Astrocyte (in vitro differentiated cells and primary cell): ENCODE results near the gene POU6F1. TPM values are rescaled to one million over a fixed set of nuclear protein-coding genes. Genes with fewer than 3 reads are reported as not detected.
A peak's percentile ranks its signal among the peaks of the same experiment; 100 is the strongest.

Source experiments
- DNase-seq: peaks from one replicate; pipeline ENCODE4 v3.0.0-alpha.2; 2010; ENCODE audit warnings: low read depth
- FAIRE-seq: peaks from 2 replicates; lab custom pipeline; 2011; peaks lifted over from hg19 to GRCh38; lab: Jason Lieb, UNC
- H2AFZ ChIP-seq: 2 replicates; pipeline ENCODE4 v1.6.0; 2012; ENCODE audit warnings: low read depth, low read length, inconsistent platforms
- H3K27ac ChIP-seq: 2 replicates; pipeline ENCODE4 v1.5.1; 2011; ENCODE audit warnings: low read depth, low read length, inconsistent platforms
- H3K27me3 ChIP-seq: 2 replicates; pipeline ENCODE4 v1.6.0; 2011; ENCODE audit warnings: low read length, inconsistent platforms; ENCODE audit not compliant: insufficient read depth
- H3K36me3 ChIP-seq: 2 replicates; pipeline ENCODE4 v1.5.1; 2011; ENCODE audit warnings: low read length, inconsistent platforms; ENCODE audit not compliant: insufficient read depth
- H3K4me1 ChIP-seq: 2 replicates; pipeline ENCODE4 v1.5.1; 2011; ENCODE audit warnings: low read length, inconsistent platforms; ENCODE audit not compliant: insufficient read depth
- H3K4me2 ChIP-seq: 2 replicates; pipeline ENCODE4 v1.6.0; 2012; ENCODE audit warnings: low read length, inconsistent platforms
- H3K4me3 ChIP-seq: 2 replicates; pipeline ENCODE4 v1.5.1; 2011; ENCODE audit warnings: low read depth, mild to moderate bottlenecking, low read length, inconsistent platforms; ENCODE audit not compliant: insufficient read depth
- H3K79me2 ChIP-seq: 2 replicates; pipeline ENCODE4 v1.6.0; 2012; ENCODE audit warnings: mild to moderate bottlenecking, low read length, inconsistent platforms; ENCODE audit not compliant: insufficient read depth
- H3K9ac ChIP-seq: 2 replicates; pipeline ENCODE4 v1.6.0; 2012; ENCODE audit warnings: mild to moderate bottlenecking, low read length, inconsistent platforms
- H3K9me3 ChIP-seq: 2 replicates; pipeline ENCODE4 v1.5.1; 2012; ENCODE audit warnings: low read depth, mild to moderate bottlenecking, low read length, inconsistent platforms; ENCODE audit not compliant: insufficient read depth
- H4K20me1 ChIP-seq: 2 replicates; pipeline ENCODE4 v1.6.0; 2012; ENCODE audit warnings: low read length, inconsistent platforms; ENCODE audit not compliant: insufficient read depth
- H3K27ac Mint-ChIP-seq: one replicate; pipeline ENCODE4 v1.8.0; 2021; ENCODE audit warnings: mild to moderate bottlenecking, mixed read lengths; ENCODE audit not compliant: unreplicated experiment
- H3K27me3 Mint-ChIP-seq: one replicate; pipeline ENCODE4 v1.8.0; 2021; ENCODE audit warnings: low read depth, mixed read lengths; ENCODE audit not compliant: unreplicated experiment
- H3K36me3 Mint-ChIP-seq: one replicate; pipeline ENCODE4 v1.8.0; 2021; ENCODE audit warnings: low read depth, mixed read lengths; ENCODE audit not compliant: unreplicated experiment
- H3K4me1 Mint-ChIP-seq: one replicate; pipeline ENCODE4 v1.8.0; 2021; ENCODE audit warnings: low read depth, mixed read lengths; ENCODE audit not compliant: unreplicated experiment
- H3K4me3 Mint-ChIP-seq: one replicate; pipeline ENCODE4 v1.8.0; 2021; ENCODE audit warnings: mild to moderate bottlenecking, moderate library complexity, mixed read lengths; ENCODE audit not compliant: unreplicated experiment
- H3K9me3 Mint-ChIP-seq: one replicate; pipeline ENCODE4 v1.8.0; 2021; ENCODE audit warnings: mild to moderate bottlenecking, mixed read lengths; ENCODE audit not compliant: unreplicated experiment
- CTCF ChIP-seq: IDR thresholded peaks from 2 replicates; pipeline ENCODE4 v1.5.1; 2011; ENCODE audit warnings: low read depth, mild to moderate bottlenecking, inconsistent platforms, low read length, moderate library complexity; ENCODE audit not compliant: insufficient read depth
- EZH2 ChIP-seq: IDR thresholded peaks from 2 replicates; pipeline ENCODE4 v1.6.1; 2012; ENCODE audit warnings: mild to moderate bottlenecking, low read length, inconsistent platforms; ENCODE audit not compliant: insufficient read depth
- total RNA-seq: library from RNA; stranded (reverse); gene quantifications from 2 replicates; pipeline ENCODE4 v1.2.1, GENCODE V29; 2021

The POU6F1 gene
- total RNA-seq, 1 donor from 2014 or later = 3.6 TPM

- H3K27ac Mint-ChIP-seq = no peak overlapping the region
- H3K9me3 Mint-ChIP-seq = no peaks in the 10 kb centered on the region
- H3K4me1 ChIP-seq = no peaks in the 10 kb centered on the region
- no peak overlapping the region for H3K9ac ChIP-seq
- H3K27me3 ChIP-seq = no peaks in the 10 kb centered on the region
- H3K4me3 Mint-ChIP-seq = no peak overlapping the region
- H2AFZ ChIP-seq = no peak overlapping the region
- no peak overlapping the region for H3K27ac ChIP-seq
- no peaks in the 10 kb centered on the region for H3K4me1 Mint-ChIP-seq
- H4K20me1 ChIP-seq = no peaks in the 10 kb centered on the region
- H3K4me2 ChIP-seq = no peak overlapping the region
- TF ChIP-seq CTCF = no peak
- TF ChIP-seq EZH2 = no peak
- no peaks in the 10 kb centered on the region for H3K9me3 ChIP-seq
- DNase-seq (no peak), FAIRE-seq (no peak)
- no peak overlapping the region for H3K4me3 ChIP-seq
- H3K79me2 ChIP-seq = no peaks in the 10 kb centered on the region
- no peaks in the 10 kb centered on the region for H3K36me3 ChIP-seq
- peaks cover 3% of the 10 kb centered on the region for H3K27me3 Mint-ChIP-seq
- no peaks in the 10 kb centered on the region for H3K36me3 Mint-ChIP-seq
These were observed 19.9 kb downstream of the POU6F1 start for GRCh38 chr12:51197736-51198567.

GRCh38 chr12:51196547-51196946, 21.3 kb downstream of the POU6F1 start:
- Histone ChIP-seq H3K9ac (no peak overlapping the region), H3K4me3 (no peak overlapping the region), H3K4me2 (no peak overlapping the region), H4K20me1 (no peaks in the 10 kb centered on the region), H3K27ac (no peak overlapping the region), H2AFZ (no peak overlapping the region), H3K9me3 (no peaks in the 10 kb centered on the region), H3K27me3 (no peaks in the 10 kb centered on the region), H3K36me3 (no peaks in the 10 kb centered on the region), H3K4me1 (no peaks in the 10 kb centered on the region), H3K79me2 (no peaks in the 10 kb centered on the region)
- H3K9me3 Mint-ChIP-seq = no peaks in the 10 kb centered on the region
- H3K4me3 Mint-ChIP-seq = peak overlapping the region; percentile 60
- H3K4me1 Mint-ChIP-seq = no peaks in the 10 kb centered on the region
- no peak overlapping the region for H3K27ac Mint-ChIP-seq
- no peak for TF ChIP-seq CTCF
- no peak for TF ChIP-seq EZH2
- peaks cover 5% of the 10 kb centered on the region for H3K27me3 Mint-ChIP-seq
- no peak for DNase-seq
- no peaks in the 10 kb centered on the region for H3K36me3 Mint-ChIP-seq
- no peak for FAIRE-seq

GRCh38 chr12:51195841-51196240, 22.0 kb downstream of the POU6F1 start:
- Mint-ChIP-seq H3K4me1 (no peaks in the 10 kb centered on the region), H3K4me3 (no peak overlapping the region), H3K36me3 (no peaks in the 10 kb centered on the region), H3K9me3 (no peaks in the 10 kb centered on the region), H3K27ac (no peak overlapping the region), H3K27me3 (peaks cover 7% of the 10 kb centered on the region)
- Histone ChIP-seq H3K9me3 (no peaks in the 10 kb centered on the region), H3K9ac (no peak overlapping the region), H3K4me2 (no peak overlapping the region), H2AFZ (no peak overlapping the region), H3K79me2 (no peaks in the 10 kb centered on the region), H3K27ac (no peak overlapping the region), H3K27me3 (no peaks in the 10 kb centered on the region), H3K4me1 (no peaks in the 10 kb centered on the region), H3K4me3 (no peak overlapping the region), H4K20me1 (no peaks in the 10 kb centered on the region), H3K36me3 (no peaks in the 10 kb centered on the region)
- DNase-seq (no peak), FAIRE-seq (no peak)
- TF ChIP-seq CTCF = no peak
- no peak for TF ChIP-seq EZH2
